GM21737 (cell line): ENCODE results near the gene CDK10.
"Not testable (repeated sequence)": the region's sequence is repeated elsewhere in the genome, so short reads cannot be mapped to it uniquely, and the experiment has no call there.

Experiments
- ATAC-seq: cut with Tn5 transposase; IDR thresholded peaks from one replicate; pipeline ENCODE4 v1.9.1; 2021; ENCODE audit warnings: mild to moderate bottlenecking, moderate library complexity; ENCODE audit not compliant: unreplicated experiment

Gene CDK10

DNA sequence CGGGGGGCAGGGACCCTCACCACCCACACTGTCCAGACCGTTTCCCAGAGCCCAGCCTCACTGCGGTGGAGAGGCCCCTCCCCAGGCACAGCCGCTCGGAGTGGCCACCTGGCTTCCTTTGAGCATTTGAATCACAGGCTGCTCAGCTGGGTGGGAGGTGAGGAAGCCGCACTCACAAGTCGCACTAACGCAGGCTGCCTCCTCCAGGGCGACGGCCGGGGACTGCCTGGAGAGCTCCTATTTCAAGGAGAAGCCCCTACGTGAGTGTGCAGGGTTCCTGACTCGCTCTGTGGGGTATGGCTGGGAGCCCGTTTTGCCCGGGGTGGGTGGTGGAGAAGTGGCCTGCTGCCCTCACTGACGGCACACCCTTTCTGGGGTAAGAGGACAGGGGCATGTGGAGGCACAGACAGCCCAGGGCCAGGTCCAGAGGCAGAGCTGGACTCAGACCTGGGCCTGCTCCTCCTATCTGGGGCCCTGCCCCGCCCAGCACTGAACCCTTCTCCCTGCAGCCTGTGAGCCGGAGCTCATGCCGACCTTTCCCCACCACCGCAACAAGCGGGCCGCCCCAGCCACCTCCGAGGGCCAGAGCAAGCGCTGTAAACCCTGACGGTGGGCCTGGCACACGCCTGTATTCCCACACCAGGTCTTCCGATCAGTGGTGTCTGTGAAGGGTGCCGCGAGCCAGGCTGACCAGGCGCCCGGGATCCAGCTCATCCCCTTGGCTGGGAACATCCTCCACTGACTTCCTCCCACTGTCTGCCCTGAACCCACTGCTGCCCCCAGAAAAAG is 8.8 kb downstream of the CDK10 start:
- ATAC-seq, result no peak

DNA sequence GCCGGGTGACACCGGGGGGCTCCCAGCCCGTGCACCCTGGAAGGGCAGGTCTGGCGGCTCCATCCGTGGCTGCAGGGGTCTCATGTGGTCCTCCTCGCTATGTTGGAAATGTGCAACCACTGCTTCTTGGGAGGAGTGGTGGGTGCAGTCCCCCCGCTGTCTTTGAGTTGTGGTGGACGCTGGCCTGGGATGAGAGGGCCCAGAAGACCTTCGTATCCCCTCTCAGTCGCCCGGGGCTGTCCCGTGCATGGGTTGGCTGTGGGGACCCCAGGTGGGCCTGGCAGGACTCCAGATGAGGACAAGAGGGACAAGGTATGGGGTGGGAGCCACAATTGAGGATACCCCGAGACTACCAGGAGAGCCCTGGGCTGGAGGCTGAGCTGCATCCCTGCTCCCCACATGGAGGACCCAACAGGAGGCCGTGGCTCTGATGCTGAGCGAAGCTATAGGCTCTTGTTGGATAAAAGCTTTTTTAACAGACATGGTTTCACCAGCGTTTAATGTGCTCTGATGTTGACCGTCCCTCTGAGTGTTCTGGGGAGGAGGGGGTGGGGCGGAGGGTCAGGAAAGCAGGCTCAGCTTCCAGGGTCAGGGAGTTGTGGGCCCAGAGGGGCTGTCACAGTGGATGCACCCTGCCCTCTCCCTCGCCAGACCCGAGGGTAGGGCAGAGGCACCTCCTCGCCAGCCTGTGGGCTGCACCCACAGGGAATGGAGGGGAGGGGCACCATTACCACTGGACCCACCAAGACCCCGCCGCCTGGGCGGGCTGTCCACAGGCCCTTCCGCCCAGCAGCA is 9.6 kb downstream of the CDK10 start:
- ATAC-seq, result no peak

DNA sequence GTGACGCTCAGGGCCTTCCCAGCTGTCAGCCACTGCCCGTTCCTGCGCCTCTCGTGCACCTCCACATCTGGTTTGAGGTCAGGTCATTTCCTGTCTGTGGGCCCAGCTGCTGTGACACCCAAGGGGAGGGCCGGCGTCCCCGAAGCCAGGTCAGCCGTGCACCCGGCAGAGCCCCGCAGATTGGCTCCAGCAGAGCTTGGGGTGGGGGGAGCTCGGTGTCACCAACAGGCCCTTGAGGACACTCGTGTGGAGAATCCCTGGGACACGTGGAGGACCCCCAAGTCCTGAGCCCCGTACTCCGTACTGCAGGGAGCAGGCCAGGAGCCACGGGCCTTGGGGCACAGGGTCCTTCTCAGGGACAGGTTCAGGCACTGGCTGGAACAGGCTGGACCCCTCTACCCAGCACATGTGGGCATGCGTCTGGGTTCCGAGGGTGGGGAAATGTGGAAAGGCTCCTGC is 10.2 kb downstream of the CDK10 start:
- no peak for ATAC-seq

DNA sequence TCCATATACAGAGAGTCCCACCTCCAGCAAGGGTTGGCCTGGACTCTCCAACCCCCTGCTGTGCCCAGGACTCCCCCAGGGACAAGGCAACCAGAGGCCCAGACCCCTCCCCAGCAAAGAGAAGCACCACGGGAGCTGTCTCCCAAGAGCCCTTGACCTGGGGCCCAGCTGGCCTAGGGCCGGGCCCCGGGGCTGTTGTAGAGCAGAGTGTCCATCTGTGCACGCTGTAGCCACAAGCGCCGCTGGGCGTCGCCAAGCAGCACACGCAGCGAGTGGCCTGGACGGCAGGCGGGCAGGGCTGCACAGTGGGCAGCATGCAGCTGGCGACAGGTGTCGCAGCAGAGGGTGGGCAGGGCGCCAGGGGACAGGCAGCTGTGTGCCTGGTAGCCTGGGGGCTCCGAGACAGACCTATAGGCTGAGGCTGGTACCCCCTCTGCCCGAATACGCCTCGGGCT is 10.7 kb downstream of the CDK10 start:
- ATAC-seq, result no peak

DNA sequence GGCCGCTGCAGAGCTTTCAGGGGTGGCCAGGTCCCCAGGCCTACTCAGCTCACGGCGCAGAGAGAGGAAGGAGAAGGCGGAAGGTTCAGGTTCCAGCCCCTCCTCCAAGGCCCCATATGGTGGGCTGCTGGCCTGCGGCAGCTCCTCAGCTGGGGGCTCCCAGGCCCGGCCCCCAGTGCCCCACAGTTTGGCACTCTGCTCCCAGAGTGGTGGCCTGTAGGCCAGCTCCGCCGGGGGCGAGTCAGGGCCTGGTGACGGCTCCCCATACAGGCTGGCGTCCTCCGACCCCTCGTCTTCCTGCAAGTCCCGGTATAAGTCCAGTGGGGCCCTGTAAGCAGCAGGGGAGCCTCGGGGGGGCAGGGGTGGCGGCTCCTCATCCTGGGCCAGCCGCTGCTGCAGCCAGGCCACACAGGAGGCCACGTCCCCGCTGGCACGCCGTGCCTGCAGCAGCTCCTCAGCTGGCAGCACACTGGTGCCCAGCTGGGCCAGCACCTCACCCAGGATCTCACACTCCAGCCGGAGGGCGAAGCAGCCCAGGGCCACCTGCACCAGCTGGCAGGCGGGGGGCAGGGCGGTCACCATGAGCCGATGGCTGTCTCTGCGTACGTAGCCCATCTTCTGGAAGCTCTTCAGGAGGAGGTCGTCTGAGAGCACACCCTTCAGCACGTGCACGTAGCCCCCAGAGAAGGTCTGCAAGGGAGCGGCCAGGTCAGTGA is 11.3 kb downstream of the CDK10 start:
- no peak for ATAC-seq

DNA sequence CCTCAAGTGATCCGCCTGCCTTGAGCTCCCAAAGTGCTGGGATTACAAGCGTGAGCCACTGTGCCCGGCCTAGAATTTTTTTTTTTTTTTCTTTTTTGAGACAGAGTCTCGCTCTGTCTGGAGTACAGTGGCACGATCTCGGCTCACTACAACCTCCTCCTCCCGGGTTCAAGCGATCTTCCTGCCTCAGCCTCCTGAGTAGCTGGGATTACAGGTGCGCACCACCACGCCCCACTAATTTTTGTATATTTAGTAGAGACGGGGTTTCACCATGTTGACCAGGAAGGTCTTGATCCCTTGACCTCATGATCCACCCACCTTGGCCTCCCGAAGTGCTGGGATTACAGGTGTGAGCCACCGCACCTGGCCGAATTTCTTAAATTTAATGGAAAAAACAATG is 12.2 kb downstream of the CDK10 start:
- not testable (repeated sequence) for ATAC-seq

DNA sequence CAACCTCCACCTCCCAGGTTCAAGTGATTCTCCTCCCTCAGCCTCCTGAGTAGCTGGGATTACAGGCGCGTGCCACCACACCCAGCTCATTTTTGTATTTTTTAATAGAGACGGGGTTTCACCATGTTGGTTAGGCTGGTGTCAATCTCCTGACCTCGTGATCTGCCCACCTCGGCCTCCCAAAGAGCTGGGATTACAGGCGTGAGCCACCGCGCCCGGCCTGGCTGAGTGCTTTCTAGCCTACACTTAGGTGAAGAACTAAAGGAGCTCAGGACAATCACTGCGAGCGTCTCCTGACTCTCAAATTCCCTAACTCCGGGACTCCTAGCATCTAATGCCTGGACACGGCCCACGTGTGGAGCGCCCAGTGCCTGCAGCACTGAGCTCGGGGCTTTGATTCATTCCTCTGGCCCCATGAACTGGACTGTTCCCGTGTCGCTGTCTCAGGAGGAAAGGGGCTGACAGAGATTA is 13.2 kb downstream of the CDK10 start:
- not testable (repeated sequence) for ATAC-seq

DNA sequence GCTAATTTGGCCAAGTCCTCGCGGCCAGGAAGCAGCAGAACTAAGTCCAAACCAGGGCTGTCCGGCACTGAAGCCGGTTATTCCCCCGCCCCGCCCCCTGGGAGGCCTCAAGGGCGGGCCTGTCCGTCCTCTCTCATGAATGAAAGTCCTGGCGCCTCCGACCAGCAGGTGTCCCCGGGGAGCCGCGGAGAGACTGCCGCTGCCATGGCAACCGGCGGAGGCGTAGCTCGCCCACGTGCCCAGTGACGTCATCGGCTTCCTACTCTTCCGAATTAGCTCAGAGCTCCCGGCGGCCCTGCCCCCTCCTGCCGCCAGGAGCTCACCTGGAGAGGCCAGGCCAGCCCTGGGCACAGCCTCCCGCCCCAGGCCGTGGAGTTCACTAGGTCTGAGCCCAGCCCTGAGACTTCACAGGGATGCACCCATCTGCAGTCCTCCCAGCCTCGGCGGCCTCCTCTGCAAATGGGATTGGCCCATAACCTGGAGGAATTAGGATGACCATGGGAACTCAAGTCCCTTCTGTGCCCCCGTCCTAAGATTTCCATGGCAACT is 13.7 kb downstream of the CDK10 start:
- peak; percentile 44 for ATAC-seq

DNA sequence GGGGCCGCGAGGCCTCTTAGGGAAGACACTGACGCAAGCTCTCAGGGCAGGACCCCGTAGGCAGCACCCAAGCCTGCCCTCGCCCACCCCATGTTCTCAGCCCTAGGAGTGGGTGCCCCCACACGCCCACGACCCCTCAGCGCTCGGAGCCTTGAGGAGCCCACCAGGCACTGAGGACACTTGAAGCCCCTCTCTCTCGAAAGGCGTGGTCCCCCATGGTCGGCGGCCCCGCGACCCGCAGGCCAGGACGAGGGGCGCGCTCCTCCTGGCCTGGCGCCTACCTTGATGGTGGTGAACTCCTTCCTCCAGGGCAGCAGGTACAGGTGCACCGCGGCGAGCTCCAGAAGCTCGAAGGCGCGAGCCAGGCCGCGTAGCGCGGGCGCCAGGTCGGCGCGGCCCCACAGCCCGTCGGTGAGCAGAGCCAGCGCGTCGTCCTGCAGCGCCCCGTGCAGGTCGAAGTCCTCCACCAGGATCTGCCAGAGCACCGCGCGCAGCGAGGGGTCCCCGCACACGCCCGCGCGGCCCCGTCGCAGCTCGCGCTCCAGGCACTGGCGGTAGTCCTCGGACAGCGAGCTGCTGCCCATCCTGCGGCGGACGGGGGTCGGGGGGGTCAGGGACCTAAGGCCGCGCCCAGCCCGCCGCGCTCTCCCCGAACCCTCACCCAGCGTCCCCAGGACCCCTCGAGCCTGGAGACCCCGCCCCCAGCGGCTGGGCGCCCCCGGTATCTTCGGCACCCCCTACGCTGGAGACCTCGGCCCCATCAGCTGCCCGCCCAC is 14.3 kb downstream of the CDK10 start:
- ATAC-seq, result peak; percentile 4

DNA sequence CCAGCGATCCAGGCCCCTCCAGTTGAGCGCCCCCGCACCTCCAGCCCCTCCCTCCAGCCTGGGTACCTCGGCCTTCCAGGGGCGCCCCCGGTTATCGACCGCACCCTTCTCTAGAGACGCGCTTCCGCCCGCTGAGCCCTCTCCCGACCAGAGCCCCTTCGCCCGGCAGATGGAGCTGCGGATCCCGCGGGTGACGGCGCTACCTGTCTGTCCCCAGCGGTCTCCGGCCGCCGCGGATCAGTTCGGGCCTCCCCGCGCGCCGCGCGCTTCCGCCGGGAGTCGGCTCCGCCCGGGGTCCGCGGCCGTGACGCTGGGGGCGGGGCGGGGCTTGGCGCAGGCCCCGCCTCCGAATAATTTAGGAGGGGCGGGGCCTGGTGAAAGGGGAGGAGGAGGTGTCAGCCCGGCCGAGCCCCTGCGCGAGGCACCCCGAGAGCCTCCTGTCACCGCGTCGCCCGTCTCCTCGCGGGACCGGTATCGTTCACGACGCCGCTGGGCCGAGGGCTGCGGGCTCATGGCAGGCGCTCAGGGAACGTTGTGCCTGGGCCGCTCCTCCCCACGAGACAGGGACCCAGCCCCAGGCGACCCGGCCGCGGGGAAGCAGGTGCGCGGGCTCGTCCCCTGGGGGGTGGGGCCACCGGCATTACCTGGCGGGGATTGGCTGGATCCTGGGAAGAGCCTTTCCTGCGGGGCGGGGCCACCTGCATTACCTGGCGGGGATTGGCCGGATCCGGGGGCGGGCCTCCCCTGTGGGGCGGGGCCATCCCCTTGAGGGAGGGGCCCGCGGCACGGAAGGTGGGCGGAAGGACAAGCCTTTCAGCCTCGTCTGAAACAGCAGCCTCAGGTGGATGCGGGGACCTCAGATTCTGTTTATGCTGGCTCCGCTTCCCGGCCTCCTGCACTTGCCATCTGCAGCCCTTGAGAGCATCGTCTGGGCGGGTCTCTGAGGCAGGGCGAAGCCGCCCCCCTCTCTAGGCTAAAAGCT is 15.2 kb downstream of the CDK10 start, which contains the start of gene SPATA2L:
TSS of gene SPATA2L (minus strand) at position 281 of the 982 bp plus-strand sequence. CDS start 473 bp downstream, outside the sequence.
- peak; percentile 58 for ATAC-seq

DNA sequence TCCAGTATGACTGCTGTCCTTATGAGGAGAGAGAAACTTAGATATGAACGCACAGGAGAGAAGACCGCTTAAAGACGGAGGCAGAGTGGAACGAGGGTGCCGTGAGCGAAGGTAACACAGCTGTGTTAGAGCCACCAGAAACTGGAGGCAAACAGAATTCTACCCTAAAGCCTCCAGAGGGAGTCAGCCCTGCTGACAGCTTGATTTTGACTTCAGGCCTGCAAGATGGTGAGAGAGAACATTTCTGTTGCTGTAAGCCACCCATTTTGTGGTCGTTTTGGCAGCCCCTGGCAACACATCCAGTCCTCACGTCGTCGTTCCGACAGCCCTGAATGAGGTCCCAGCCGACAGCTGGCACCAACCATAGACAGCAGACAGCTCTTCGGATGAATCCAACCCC is 17.8 kb downstream of the CDK10 start:
- no peak for ATAC-seq

DNA sequence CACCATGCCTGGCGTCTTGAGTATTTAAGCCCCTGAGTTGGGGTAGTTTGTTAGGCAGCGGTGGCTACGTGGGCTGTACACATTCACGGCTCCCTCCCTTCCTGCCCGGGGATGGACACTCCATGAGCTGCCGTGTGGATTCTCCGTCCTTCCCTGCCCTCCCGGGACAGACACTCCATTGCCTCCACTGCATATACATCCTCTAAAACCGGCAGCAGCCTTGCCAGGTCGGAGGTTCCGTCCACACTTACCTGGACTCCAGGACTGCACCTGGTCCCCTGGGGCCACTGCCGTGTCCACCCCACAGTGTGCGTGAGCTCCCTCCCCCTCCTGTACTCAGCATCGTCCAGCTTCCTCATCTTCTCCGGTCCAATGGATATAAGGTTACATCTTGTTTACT is 18.5 kb downstream of the CDK10 start:
- no peak for ATAC-seq

DNA sequence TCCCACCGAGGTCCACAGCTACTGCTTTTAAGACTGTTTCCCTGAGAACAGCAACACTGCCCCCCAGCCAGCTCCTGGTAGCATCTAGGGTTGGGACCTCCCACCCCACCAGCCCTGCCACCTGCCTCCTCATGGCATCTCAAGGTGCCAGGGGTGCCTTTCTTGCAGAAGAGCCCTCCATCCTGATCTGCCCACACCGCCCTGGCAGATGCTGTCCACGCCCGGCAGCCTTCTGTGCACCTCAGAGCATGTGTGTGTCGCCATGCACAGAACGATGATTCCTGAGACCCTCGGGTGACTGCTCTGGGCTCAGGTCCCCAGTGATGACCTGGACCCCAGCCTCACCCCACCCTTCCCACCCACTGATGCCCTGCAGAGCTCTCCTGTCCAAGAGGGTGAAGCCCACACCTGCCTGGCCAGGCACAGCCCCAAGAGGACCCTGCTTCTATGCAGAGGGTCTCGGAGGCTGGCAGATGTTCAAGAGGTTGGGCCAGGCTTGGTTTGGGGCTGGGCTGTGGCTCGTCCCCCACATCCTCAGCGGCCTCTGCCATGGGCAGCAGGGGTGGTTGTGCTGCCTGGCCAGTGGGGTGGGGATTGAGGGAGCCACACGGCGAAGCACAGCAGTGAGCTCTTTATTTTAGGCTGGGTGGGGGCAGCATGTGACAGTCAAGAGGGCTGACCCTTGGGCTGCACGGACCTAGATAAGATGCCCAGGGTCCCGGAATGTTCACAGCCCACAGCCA is 20.2 kb downstream of the CDK10 start:
- no peak for ATAC-seq

DNA sequence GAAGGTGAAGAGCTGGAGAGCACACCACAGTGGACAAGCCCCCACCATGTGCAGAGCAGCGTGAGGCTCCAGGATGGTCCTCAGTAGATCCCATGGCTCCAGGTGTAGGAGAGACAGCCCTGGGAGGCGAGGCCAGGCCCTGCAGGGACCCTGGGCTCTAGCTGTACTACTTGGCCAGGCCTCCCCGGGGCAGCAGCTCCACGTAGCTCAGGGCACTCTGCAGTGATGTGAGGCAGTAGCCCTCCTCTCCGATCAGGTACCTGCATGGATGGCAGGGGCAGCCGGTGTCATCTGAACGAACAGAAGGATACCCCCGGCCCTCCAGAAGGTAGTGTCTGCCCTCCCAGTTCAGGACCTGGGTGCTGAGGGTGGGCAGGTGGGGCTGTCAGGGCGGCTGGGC is 21.2 kb downstream of the CDK10 start:
- no peak for ATAC-seq

DNA sequence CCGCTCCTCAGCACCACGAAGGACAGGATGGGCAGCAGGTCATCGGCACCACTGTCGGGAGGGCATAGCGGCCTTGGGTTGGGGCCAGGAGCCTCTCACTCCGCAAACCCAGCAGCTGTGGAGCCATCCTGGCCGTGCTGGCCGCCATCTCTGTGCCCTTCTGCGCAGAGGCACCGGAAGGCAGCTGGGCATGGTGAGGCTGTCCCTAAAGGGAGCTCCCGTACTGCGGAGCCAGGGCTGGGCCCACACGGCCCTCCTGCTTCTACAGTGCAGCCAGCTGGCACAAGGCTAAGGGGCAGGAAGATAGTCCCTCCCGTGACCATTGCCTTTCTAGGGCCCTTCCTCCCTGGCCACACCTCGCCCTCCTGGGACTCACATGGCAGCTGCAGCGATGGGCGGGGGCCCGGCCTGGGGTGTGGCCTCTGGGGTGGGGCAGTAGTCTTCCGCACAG is 22.0 kb downstream of the CDK10 start:
- no peak for ATAC-seq

DNA sequence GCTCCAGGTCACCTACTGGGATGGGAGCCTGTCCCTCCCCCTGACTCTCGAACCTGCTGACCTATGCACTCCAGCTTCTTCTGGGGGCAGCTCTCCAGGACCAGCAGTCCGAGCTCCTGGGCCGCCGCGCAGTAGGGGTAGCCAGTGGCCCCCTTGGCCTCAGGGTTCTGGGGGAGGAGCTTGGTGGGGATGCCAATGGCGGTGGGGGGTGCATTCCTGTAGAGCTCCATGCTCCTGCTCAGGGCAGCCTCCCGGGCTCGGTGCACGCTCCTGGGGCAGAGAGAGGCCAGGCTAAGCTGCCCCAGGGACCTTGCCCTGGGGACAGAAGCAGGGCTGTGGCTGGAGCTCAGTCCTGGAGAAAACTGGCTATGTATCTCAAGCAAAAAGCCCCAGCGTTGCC is 22.7 kb downstream of the CDK10 start:
- no peak for ATAC-seq

DNA sequence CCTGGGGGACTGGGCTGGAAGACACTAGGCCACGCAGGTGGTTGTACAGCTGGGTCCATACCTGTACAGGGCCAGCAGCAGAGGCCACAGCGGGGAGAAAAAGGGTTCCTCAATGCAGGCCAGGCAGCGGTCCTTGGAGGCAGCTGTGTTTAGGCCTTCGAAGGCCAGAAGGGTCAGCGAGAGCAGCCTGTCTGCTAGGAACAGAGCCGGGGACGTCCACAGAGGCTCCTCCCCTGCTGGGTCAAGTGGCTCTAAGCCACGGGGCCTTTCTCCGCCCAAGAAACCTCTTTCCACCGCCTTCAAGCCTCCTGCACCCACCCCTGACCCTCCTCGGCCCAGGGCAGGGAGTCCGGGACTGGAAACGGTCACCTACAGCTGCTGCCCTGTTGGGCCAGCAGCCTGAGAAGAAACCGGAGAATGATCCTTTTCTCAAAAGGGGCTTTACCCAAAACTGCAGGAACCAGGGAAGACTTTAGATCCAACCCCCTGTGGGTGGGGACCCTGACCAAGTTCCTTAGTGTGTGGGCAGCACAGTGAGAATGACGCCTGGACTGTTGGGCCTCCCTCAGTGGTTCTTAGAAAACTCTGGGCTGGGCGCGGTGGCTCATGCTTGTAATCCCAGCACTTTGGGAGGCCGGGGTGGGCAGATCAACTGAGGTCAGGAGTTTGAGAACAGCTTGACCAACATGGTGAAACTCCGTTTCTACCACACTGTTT is 23.4 kb downstream of the CDK10 start:
- no peak for ATAC-seq
